Stomach smooth muscle (tissue), 2 donors: ENCODE measurements around the gene E2F4.

Experiments
- H3K27ac ChIP-seq: one replicate; pipeline ENCODE4 v1.7.0; 2013; ENCODE audit warnings: mild to moderate bottlenecking, low read length, inconsistent platforms
- H3K27me3 ChIP-seq, 2 donors: one replicate each; pipeline ENCODE4 v1.7.0; 2013; ENCODE audit warnings: low read length in 2 of 2; ENCODE audit not compliant: insufficient read depth in 2 of 2, control insufficient read depth in 1 of 2
- H3K36me3 ChIP-seq, 2 donors: one replicate each; pipeline ENCODE4 v1.7.0; 2013; ENCODE audit warnings: low read length in 2 of 2; ENCODE audit not compliant: control insufficient read depth in 2 of 2, insufficient read depth in 2 of 2
- H3K4me1 ChIP-seq: one replicate; pipeline ENCODE4 v1.7.0; 2013; ENCODE audit warnings: low read length; ENCODE audit not compliant: control insufficient read depth, insufficient read depth
- H3K4me3 ChIP-seq, 2 donors: one replicate each; pipeline ENCODE4 v1.7.0; 2013; ENCODE audit warnings: low read length in 2 of 2
- H3K9ac ChIP-seq, 2 donors: one replicate each; pipeline ENCODE4 v1.7.0; 2013; ENCODE audit warnings: low read length in 2 of 2, mild to moderate bottlenecking in 1 of 2
- H3K9me3 ChIP-seq, 2 donors: one replicate each; pipeline ENCODE4 v1.7.0; 2013; ENCODE audit warnings: low read length in 2 of 2; ENCODE audit not compliant: control insufficient read depth in 2 of 2
- donor health status: healthy.
- donor health status: Pancreatic carcinoma.

The E2F4 gene

DNA sequence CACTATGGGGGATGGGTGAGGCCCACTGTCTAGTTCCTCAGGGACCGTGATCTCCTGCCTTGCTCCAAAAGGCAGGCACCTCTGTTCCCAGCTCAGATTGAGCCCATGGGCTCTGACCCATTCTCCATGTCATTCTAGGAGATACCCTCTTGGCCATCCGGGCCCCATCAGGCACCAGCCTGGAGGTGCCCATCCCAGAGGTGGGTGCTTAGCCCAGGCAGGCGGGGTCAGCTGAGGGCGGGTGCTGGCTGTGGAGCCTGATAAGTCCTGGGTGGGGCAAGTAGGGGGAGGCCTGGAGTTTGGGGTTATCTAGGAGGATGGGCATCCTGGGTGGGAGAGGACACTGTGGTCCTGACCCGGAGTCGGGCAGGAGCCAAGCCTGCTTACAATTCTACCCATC is 2.3 kb downstream of the E2F4 start:
- Histone ChIP-seq H3K9me3 (no peaks in the 10 kb centered on the region), H3K9ac (peak overlapping the region in 1 of 2 donors; percentile 47), H3K4me1 (peaks cover 36% of the 10 kb centered on the region), H3K36me3 (peaks cover 40 to 41% of the 10 kb centered on the region in 2 donors), H3K27ac (no peak overlapping the region), H3K4me3 (no peak overlapping the region), H3K27me3 (no peaks in the 10 kb centered on the region)

DNA sequence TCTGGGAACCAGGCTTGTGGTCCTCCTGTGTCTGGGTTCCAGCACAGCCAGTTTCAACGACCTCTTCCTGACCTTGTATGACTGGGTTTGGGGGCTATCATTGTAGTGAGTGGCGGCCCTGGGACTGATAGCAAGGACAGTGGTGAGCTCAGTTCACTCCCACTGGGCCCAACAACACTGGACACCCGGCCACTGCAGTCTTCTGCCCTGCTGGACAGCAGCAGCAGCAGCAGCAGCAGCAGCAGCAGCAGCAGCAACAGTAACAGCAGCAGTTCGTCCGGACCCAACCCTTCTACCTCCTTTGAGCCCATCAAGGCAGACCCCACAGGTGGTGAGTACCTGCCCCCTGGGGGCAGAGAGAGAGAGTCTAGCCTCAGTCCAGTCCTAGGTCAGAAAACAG is 3.7 kb downstream of the E2F4 start:
- Histone ChIP-seq H3K4me1 (peaks cover 36% of the 10 kb centered on the region), H3K9ac (no peak overlapping the region), H3K27me3 (no peaks in the 10 kb centered on the region), H3K36me3 (peaks cover 40 to 41% of the 10 kb centered on the region in 2 donors), H3K4me3 (no peak overlapping the region), H3K9me3 (no peaks in the 10 kb centered on the region), H3K27ac (no peak overlapping the region)

GRCh38 chr16:67196881-67197280 is 4.9 kb downstream of the E2F4 start:
- Histone ChIP-seq H3K4me1 (peaks cover 32% of the 10 kb centered on the region), H3K9ac (no peak overlapping the region), H3K36me3 (peaks cover 40 to 41% of the 10 kb centered on the region in 2 donors)

GRCh38 chr16:67197704-67198103 is 5.7 kb downstream of the E2F4 start:
- no peak overlapping the region for H3K9ac ChIP-seq
- H3K4me1 ChIP-seq = peaks cover 26% of the 10 kb centered on the region
- H3K27me3 ChIP-seq = no peaks in the 10 kb centered on the region
- H3K4me3 ChIP-seq = no peak overlapping the region
- H3K27ac ChIP-seq = no peak overlapping the region
- H3K36me3 ChIP-seq = peaks cover 40 to 43% of the 10 kb centered on the region in 2 donors
- no peaks in the 10 kb centered on the region for H3K9me3 ChIP-seq

More at GRCh38 chr16:67196881-67197280, 4.9 kb downstream of the E2F4 start:
- Histone ChIP-seq H3K4me3 (no peak overlapping the region), H3K27me3 (no peaks in the 10 kb centered on the region), H3K9me3 (no peaks in the 10 kb centered on the region), H3K27ac (no peak overlapping the region)

GRCh38 chr16:67198238-67198734 is 6.3 kb downstream of the E2F4 start:
- Histone ChIP-seq H3K4me1 (peaks cover 20% of the 10 kb centered on the region), H3K9me3 (no peaks in the 10 kb centered on the region), H3K4me3 (no peak overlapping the region), H3K27me3 (no peaks in the 10 kb centered on the region), H3K36me3 (peaks cover 40 to 43% of the 10 kb centered on the region in 2 donors), H3K27ac (no peak overlapping the region), H3K9ac (no peak overlapping the region)

DNA sequence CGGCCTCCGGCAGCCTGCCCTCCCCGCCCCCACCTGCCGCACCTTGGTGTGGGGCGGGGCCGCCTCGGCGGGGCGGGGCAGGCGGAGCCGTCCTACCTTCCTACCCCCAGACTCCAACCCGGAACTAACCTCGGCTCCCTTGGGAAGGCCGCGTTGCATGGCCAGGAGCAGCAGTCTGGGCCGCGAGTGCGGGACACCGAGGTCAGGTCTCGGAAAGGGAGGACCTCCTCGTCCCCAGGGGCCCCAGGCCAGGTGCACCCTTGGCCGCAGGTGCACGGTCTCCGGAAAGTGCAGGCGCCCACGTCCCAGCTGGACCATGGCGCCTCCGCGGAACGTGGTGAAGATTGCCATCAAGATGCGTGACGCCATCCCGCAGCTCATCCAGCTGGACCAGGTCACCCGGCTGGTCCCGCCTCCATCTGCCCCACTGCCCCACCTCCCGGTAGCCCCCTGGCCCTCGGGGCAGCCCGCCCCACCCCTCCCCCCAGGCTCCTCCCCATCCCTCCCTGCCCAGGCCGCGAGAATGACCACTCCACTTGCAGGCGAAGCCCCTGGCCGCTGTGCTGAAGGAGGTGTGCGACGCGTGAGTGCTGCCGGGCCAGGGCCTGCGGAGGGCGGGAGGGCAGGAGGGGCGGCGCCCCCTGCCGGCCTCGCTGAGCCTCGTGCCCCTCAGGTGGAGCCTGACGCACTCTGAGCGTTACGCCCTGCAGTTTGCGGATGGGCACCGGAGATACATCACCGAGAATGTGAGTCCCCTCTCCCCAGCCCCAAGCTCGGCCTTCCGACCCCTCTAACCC is 7.3 kb downstream of the E2F4 start, which contains the start of gene ELMO3:
TSS of gene ELMO3 (plus strand) at position 121 of the 797 bp plus-strand sequence. CDS start at position 317, 196 bp downstream.
- Histone ChIP-seq H3K27me3 (no peaks in the 10 kb centered on the region), H3K9ac (no peak within 1 kb of the TSS), H3K36me3 (peaks cover 35 to 40% of the 10 kb centered on the region in 2 donors), H3K27ac (no peak within 1 kb of the TSS), H3K4me3 (no peak within 1 kb of the TSS), H3K4me1 (peaks cover 14% of the 10 kb centered on the region), H3K9me3 (no peaks in the 10 kb centered on the region)

DNA sequence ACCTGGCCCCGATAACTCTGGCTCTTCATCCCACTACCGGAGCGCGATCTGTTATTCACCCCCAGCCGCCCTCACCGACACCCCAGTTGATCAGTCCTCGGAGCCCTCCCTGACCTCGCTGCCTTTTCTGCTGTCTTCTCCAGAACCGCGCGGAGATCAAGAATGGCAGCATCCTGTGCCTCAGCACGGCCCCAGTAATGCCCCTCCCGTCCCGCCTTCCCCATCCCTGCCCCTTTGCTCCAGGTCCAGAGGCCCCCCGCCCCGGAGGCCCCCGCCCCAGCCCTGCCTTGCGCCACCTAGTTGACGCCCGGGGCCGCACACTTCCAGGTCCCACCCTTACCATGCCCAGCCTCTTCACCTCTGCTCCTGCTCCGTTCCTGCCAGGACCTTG is 7.8 kb downstream of the E2F4 start:
- H3K9ac ChIP-seq = no peak overlapping the region

DNA sequence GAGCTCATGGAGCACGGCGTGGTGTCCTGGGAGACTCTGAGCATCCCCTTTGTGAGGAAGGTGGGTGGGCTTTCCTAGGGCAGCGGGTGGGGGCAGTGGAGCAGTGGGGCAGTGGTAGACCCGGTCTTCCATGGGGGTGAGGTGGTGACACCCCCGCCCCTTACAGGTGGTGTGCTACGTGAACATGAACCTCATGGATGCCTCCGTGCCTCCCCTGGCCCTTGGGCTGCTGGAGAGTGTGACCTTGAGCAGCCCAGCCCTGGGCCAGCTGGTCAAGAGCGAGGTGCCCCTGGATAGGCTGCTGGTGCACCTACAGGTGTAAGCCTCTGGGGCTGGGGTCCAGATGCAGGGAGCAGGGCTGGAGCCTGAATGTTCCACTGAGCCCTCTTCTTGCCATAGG is 8.5 kb downstream of the E2F4 start:
- Histone ChIP-seq H3K36me3 (peaks cover 24 to 28% of the 10 kb centered on the region in 2 donors), H3K9ac (no peak overlapping the region), H3K27me3 (no peaks in the 10 kb centered on the region), H3K27ac (no peak overlapping the region), H3K4me3 (no peak overlapping the region), H3K4me1 (peaks cover 9% of the 10 kb centered on the region), H3K9me3 (no peaks in the 10 kb centered on the region)

More for the DNA sequence above, 7.8 kb downstream of the E2F4 start:
- H3K27ac ChIP-seq = no peak overlapping the region
- H3K4me1 ChIP-seq = peaks cover 9% of the 10 kb centered on the region
- H3K27me3 ChIP-seq = no peaks in the 10 kb centered on the region
- H3K9me3 ChIP-seq = no peaks in the 10 kb centered on the region
- no peak overlapping the region for H3K4me3 ChIP-seq
- H3K36me3 ChIP-seq = peaks cover 30 to 35% of the 10 kb centered on the region in 2 donors

DNA sequence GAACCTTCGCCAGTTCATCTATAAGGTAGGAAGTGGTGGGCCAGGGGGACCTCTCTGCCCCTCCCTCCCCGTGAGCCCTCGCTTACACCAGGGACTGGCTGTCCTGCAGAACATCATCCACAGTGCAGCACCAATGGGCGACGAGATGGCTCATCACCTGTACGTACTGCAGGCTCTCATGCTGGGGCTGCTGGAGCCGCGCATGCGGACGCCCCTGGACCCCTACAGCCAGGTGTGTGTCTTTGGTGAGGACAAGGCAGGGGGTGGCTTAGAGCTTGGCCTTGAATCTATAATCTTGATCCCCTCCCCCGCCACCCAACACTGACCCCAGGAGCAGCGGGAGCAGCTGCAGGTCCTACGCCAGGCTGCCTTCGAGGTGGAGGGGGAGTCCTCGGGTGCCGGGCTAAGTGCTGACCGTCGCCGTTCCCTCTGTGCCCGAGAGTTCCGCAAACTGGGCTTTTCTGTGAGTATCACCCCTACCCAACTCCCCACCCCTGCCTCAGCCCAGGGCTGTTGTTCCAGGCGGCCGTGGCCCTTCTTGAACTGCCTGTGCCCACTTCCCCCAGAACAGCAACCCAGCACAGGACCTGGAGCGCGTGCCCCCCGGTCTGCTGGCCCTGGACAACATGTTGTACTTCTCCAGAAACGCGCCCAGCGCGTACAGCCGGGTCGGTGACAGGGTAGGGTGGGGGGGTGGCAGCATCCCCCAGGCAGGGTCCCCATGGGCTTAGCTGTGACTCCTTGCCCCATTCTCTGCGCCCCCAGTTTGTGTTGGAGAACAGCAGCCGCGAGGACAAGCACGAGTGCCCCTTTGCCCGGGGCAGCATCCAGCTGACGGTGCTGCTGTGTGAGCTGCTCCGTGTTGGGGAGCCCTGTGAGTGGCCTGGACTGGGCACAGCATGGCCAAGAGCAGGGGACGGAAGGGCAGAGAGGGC is 9.7 kb downstream of the E2F4 start:
- Histone ChIP-seq H3K9ac (no peak overlapping the region), H3K27ac (no peak overlapping the region), H3K27me3 (no peaks in the 10 kb centered on the region), H3K36me3 (peaks cover 16 to 17% of the 10 kb centered on the region in 2 donors), H3K4me1 (peaks cover 9% of the 10 kb centered on the region), H3K9me3 (no peaks in the 10 kb centered on the region), H3K4me3 (no peak overlapping the region)

GRCh38 chr16:67202426-67202825 is 10.5 kb downstream of the E2F4 start:
- no peak overlapping the region for H3K9ac ChIP-seq

More at GRCh38 chr16:67202426-67202825, 10.5 kb downstream of the E2F4 start:
- H3K4me1 ChIP-seq = peaks cover 9% of the 10 kb centered on the region
- H3K9me3 ChIP-seq = no peaks in the 10 kb centered on the region
- H3K27me3 ChIP-seq = no peaks in the 10 kb centered on the region
- peaks cover 9% of the 10 kb centered on the region in 2 donors for H3K36me3 ChIP-seq
- no peak overlapping the region for H3K4me3 ChIP-seq
- H3K27ac ChIP-seq = no peak overlapping the region
